Muscle of back (tissue), 11 donors: ENCODE results near the gene TPSG1. TPM values are rescaled to one million over a fixed set of nuclear protein-coding genes. Genes with fewer than 3 reads are reported as not detected.
"Not testable (repeated sequence)": the region's sequence is repeated elsewhere in the genome, so short reads cannot be mapped to it uniquely, and the experiment has no call there.

Experiments
- DNase-seq, 3 donors: peaks; one replicate each; pipeline versions ENCODE4 v3.0.0 to v3.0.0-alpha.2; 2013
- polyA plus RNA-seq, 10 donors: library from polyadenylated mRNA; unstranded; fragments of 120-200 nt; gene quantifications; one replicate each; pipeline ENCODE4 v1.2.1, GENCODE V29; 2013; ENCODE audit not compliant: insufficient read length in 10 of 10

The TPSG1 gene
- polyA plus RNA-seq, 10 donors, result 0.49 to 2.0 (median 1.3) TPM

GRCh38 chr16:1232049-1232748 lies 7.1 kb upstream of the TPSG1 start:
- DNase-seq, result not testable (repeated sequence)

GRCh38 chr16:1231301-1231700 lies 6.2 kb upstream of the TPSG1 start:
- DNase-seq, result not testable (repeated sequence)

- not testable (repeated sequence) for DNase-seq
Measured at GRCh38 chr16:1230471-1231212, 5.6 kb upstream of the TPSG1 start.

- not testable (repeated sequence) for DNase-seq
Measured at GRCh38 chr16:1230084-1230470, 5.0 kb upstream of the TPSG1 start, which contains the start of gene TPSB2. Gene TPSB2 (minus strand): TSS chr16:1230184. CDS start chr16:1229951, 233 bp downstream.

- not testable (repeated sequence) for DNase-seq
Measured at GRCh38 chr16:1229476-1229875, 4.4 kb upstream of the TPSG1 start.

GRCh38 chr16:1228227-1228626 lies 3.2 kb upstream of the TPSG1 start:
- not testable (repeated sequence) for DNase-seq

GRCh38 chr16:1226692-1227091 lies 1.6 kb upstream of the TPSG1 start:
- not testable (repeated sequence) for DNase-seq

GRCh38 chr16:1225728-1226311 lies 752 bp upstream of the TPSG1 start:
- not testable (repeated sequence) for DNase-seq

- DNase-seq, result no peak
Measured at GRCh38 chr16:1224558-1224957, 510 bp downstream of the TPSG1 start.

GRCh38 chr16:1223355-1224214 lies 1.5 kb downstream of the TPSG1 start:
- no peak for DNase-seq

GRCh38 chr16:1222553-1223354 lies 2.3 kb downstream of the TPSG1 start:
- no peak for DNase-seq

GRCh38 chr16:1221628-1222552 lies 3.2 kb downstream of the TPSG1 start:
- DNase-seq, result peak in 2 of 3 donors; percentile 13 to 16

- DNase-seq, result no peak
Measured at GRCh38 chr16:1220841-1221627, 4.0 kb downstream of the TPSG1 start.

- no peak for DNase-seq
Measured at GRCh38 chr16:1220098-1220728, 4.9 kb downstream of the TPSG1 start.

- DNase-seq, result no peak
Measured at GRCh38 chr16:1218930-1219611, 6.0 kb downstream of the TPSG1 start.

- DNase-seq, result no peak
Measured at GRCh38 chr16:1218061-1218929, 6.8 kb downstream of the TPSG1 start.

GRCh38 chr16:1217526-1217925 lies 7.5 kb downstream of the TPSG1 start:
- DNase-seq, result no peak
